Testis (tissue), 3 donors: Measurements from ENCODE around the gene DPP8. TPM values are rescaled to one million over a fixed set of nuclear protein-coding genes. Genes with fewer than 3 reads are reported as not detected.

ENCODE experiments used
- DNase-seq: peaks from one replicate; pipeline ENCODE4 v3.0.0-alpha.2; 2019
- H3K27ac ChIP-seq, 2 donors: fragments of 200-600 bp; sonication (generic); one replicate each; pipeline ENCODE4 v1.5.1; 2019
- H3K27me3 ChIP-seq: fragments of 200-600 bp; sonication (generic); one replicate; pipeline ENCODE4 v1.5.1; 2019
- H3K36me3 ChIP-seq: fragments of 200-600 bp; sonication (generic); one replicate; pipeline ENCODE4 v1.5.1; 2017; ENCODE audit warnings: low read depth; ENCODE audit errors: missing control alignments
- H3K4me1 ChIP-seq: fragments of 200-600 bp; sonication (generic); one replicate; pipeline ENCODE4 v1.5.1; 2019
- H3K4me3 ChIP-seq, 2 donors: fragments of 200-600 bp; sonication (generic); one replicate each; pipeline ENCODE4 v1.5.1; 2017 to 2019
- H3K9me3 ChIP-seq: fragments of 200-600 bp; sonication (generic); one replicate; pipeline ENCODE4 v1.5.1; 2017
- POLR2A ChIP-seq: fragments of 450-650 bp; IDR thresholded peaks from one replicate; pipeline ENCODE4 v1.6.1; 2017; ENCODE audit warnings: antibody characterized with exemption, mild to moderate bottlenecking, moderate library complexity
- WGBS, 2 donors: methylation state at CpG; one replicate each; pipeline ENCODE4 v1.1.5; 2018; 5-methylcytosine and 5-hydroxymethylcytosine counted together
- intact Hi-C: fragments of 100-400 bp; cut with DNase I; formaldehyde crosslinking; loops from one replicate; pipeline ENCODE4 v1.15.1; 2023; ENCODE audit warnings: low total_unique reads
- polyA plus RNA-seq: library from polyadenylated mRNA; stranded (reverse); fragments of 350-450 nt; fragmentation: Illumina TruSeq; extraction: RNeasy Lipid Tissue Mini Kit (QIAGEN cat#74804); gene quantifications from one replicate; pipeline ENCODE4 v1.2.3, GENCODE V29; 2014; ENCODE audit warnings: low read depth, low replicate concordance; ENCODE audit not compliant: insufficient read depth
- total RNA-seq, 2 donors: library from RNA; depleted of rRNA; stranded (reverse); fragments of >200 nt; gene quantifications; one replicate each; pipeline ENCODE4 v1.2.3, GENCODE V29; 2016
- TF ChIP-seq, protein P1 (sequence below), 3 experiments: fragments of 450-650 bp in 2 of 3; fragments of 200-600 bp in 1 of 3; sonication (generic) in 1 of 3; IDR thresholded peaks; one replicate each; pipeline ENCODE4 v1.5.1; 2016 to 2019; ENCODE audit warnings: antibody characterized with exemption in 3 of 3, mild to moderate bottlenecking in 2 of 3, moderate library complexity in 1 of 3

DPP8 gene
- total and polyA plus RNA-seq, 3 donors from 2014 or later = 51.6 to 68.3 (median 64.4) TPM

DNA sequence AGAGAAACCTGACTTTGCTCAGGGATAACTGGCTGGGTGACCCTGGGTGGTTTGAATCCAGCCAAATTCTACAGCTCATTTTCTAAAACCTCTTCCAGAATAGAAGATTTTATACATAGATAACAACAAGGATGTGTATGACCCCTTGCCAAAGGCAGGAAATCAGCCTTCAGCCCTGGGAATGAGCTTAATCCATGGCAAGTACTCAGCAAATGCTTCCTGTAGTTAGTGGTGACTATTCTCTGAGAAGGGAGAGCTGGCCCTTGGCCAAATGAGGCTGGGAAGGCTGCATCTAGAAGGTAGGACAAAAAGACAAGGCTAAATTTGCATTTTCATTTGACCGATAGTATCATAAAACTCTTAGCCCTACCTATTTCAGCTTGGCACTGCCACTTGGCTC, 8.1 kb upstream of the DPP8 start:
- Histone ChIP-seq H3K27ac (no peak overlapping the region), H3K9me3 (no peaks in the 10 kb centered on the region), H3K36me3 (no peaks in the 10 kb centered on the region), H3K4me1 (no peaks in the 10 kb centered on the region), H3K4me3 (no peak overlapping the region), H3K27me3 (no peaks in the 10 kb centered on the region)
- 90 to 93% methylated on average over 1 of the region's 1 CpG for WGBS, 2 donors
- TF ChIP-seq POLR2A = no peak
- TF ChIP-seq, protein P1, sequence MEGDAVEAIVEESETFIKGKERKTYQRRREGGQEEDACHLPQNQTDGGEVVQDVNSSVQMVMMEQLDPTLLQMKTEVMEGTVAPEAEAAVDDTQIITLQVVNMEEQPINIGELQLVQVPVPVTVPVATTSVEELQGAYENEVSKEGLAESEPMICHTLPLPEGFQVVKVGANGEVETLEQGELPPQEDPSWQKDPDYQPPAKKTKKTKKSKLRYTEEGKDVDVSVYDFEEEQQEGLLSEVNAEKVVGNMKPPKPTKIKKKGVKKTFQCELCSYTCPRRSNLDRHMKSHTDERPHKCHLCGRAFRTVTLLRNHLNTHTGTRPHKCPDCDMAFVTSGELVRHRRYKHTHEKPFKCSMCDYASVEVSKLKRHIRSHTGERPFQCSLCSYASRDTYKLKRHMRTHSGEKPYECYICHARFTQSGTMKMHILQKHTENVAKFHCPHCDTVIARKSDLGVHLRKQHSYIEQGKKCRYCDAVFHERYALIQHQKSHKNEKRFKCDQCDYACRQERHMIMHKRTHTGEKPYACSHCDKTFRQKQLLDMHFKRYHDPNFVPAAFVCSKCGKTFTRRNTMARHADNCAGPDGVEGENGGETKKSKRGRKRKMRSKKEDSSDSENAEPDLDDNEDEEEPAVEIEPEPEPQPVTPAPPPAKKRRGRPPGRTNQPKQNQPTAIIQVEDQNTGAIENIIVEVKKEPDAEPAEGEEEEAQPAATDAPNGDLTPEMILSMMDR (IDR thresholded peaks at IDR 0.05) = no peak
- intact Hi-C loops = no loop called here
- DNase-seq = no peak

DNA sequence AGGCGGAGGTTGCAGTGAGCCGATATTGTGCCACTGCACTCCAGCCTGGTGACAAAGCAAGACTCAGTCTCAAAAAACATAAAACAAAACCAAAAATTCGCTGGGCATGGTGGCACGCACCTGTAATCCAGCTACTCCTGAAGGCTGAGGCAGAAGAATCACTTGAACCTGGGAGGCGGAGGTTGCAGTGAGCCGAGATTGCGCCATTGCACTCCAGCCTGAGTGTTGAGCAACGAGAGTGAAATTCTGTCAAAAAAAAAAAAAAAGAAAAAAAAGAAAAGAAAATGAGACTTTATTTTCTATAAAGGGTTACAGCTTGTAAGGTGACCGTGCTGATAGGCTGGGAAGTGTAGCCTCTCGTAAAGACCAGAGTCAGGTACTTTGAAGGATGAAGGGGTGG, 6.7 kb upstream of the DPP8 start:
- H3K4me3 ChIP-seq = no peak overlapping the region
- TF ChIP-seq POLR2A = no peak
- TF ChIP-seq, protein P1 (IDR thresholded peaks at IDR 0.05) = no peak
- H3K9me3 ChIP-seq = no peaks in the 10 kb centered on the region
- no peaks in the 10 kb centered on the region for H3K4me1 ChIP-seq
- H3K36me3 ChIP-seq = no peaks in the 10 kb centered on the region
- no peak for DNase-seq
- intact Hi-C loops = no loop called here
- H3K27ac ChIP-seq = no peak overlapping the region
- no peaks in the 10 kb centered on the region for H3K27me3 ChIP-seq
- 81 to 83% methylated on average over 10 of the region's 10 CpGs for WGBS, 2 donors

DNA sequence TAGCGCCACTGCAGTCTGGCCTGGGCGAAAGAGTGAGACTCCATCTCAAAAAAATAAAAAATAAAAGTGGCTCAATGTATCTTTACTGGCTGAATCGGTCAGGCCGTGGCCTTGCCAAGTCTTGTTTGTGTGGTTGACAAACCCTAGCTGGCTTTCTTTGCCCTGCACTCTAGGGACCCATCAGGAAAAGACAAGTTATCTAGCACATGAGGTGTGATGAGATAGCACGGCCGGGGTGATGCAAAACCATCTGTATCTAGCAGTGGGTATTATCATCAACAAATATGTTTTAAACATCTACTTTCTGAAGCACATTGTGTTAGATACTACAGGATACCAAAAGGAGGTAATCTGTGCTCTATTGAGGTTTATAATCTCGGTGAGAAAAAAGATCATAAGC, 3.9 kb upstream of the DPP8 start:
- H3K4me1 ChIP-seq = peaks cover 3% of the 10 kb centered on the region
- TF ChIP-seq, protein P1 (IDR thresholded peaks at IDR 0.05) = no peak
- TF ChIP-seq POLR2A = no peak
- H3K9me3 ChIP-seq = no peaks in the 10 kb centered on the region
- no peak for DNase-seq
- 85 to 87% methylated on average over 7 of the region's 7 CpGs for WGBS, 2 donors
- H3K36me3 ChIP-seq = no peaks in the 10 kb centered on the region
- intact Hi-C loops = no loop called here
- no peaks in the 10 kb centered on the region for H3K27me3 ChIP-seq
- H3K4me3 ChIP-seq = no peak overlapping the region
- H3K27ac ChIP-seq = no peak overlapping the region

DNA sequence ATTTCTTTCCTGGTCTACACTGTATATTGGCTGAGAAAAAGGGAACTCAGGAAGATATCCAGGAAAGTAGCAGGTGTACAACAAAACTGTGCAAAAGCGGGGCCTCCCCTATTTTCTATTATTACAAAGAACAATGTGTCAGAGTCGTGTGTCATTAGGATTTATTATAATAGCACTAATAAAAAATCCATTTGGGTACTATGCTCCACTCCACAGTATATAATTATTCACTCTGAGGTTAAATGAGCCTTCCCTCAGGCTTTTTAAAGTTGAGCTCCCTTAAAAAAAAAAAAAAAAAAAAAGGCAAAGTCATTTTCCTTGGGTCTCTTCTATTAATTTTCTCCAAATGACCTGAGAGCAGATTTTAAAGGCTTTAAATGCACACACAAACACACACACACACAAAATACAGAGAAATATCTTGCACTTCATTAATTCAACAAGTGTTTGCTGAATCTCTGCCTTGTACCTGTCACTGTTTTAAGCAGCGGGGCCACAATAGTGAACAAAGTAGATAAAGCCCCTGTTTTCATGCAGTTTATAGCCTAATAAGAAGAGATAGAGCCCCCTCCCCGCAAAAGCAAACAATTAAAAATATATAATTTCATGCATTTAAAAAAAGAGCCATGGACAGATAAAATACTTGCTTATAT, 1.3 kb upstream of the DPP8 start:
- no peak for TF ChIP-seq POLR2A
- TF ChIP-seq, protein P1 (IDR thresholded peaks at IDR 0.05) = no peak
- H3K9me3 ChIP-seq = no peaks in the 10 kb centered on the region
- H3K4me1 ChIP-seq = peaks cover 15% of the 10 kb centered on the region
- no peak overlapping the region for H3K4me3 ChIP-seq
- no peak for DNase-seq
- WGBS, 2 donors = 83 to 90% methylated on average over 4 of the region's 4 CpGs
- intact Hi-C loops = no loop called here
- no peaks in the 10 kb centered on the region for H3K27me3 ChIP-seq
- no peaks in the 10 kb centered on the region for H3K36me3 ChIP-seq
- H3K27ac ChIP-seq = no peak overlapping the region

DNA sequence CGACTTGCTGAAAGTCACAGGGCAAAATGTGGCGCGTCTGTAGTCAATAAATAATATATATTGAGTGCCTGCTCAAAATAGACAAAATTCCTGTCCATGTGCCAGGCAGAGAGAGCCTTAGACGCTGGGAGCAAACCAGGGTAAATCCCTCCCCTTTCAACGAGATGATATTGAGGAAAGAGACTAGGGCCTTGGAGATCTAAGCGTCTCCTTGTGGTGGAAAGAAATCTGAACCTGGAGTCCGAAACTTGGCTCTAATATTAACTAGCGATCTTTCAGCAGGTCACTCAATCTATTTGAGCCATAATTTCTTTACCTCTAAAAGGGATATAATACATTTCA, 348 bp upstream of the DPP8 start:
- TF ChIP-seq, protein P1 (IDR thresholded peaks at IDR 0.05) = no peak
- no peak for TF ChIP-seq POLR2A
- Histone ChIP-seq H3K4me1 (peaks cover 21% of the 10 kb centered on the region), H3K36me3 (no peaks in the 10 kb centered on the region), H3K27me3 (no peaks in the 10 kb centered on the region), H3K27ac (peak overlapping the region; percentile 92 to 96), H3K9me3 (no peaks in the 10 kb centered on the region), H3K4me3 (peak overlapping the region; percentile 96 to 100)
- no peak for DNase-seq
- WGBS, 2 donors = 27 to 29% methylated on average over 8 of the region's 8 CpGs
- intact Hi-C loops = no loop called here
